Left ventricle myocardium inferior (tissue), 1 donor: ENCODE measurements around the gene DLK2. TPM values are rescaled to one million over a fixed set of nuclear protein-coding genes. Genes with fewer than 3 reads are reported as not detected.
"Not testable (repeated sequence)": the region's sequence is repeated elsewhere in the genome, so short reads cannot be mapped to it uniquely, and the experiment has no call there.

Experiments
- DNase-seq: peaks from one replicate; pipeline ENCODE4 v3.0.0-alpha.2; 2020
- H3K27ac ChIP-seq: fragments of 200-600 bp; replicated peaks from 2 replicates; pipeline ENCODE4 v1.8.0; 2021
- H3K27me3 ChIP-seq: fragments of 200-600 bp; 2 replicates; pipeline ENCODE4 v1.8.0; 2021; ENCODE audit warnings: low read depth
- H3K36me3 ChIP-seq: fragments of 200-600 bp; 2 replicates; pipeline ENCODE4 v1.8.0; 2021
- H3K4me1 ChIP-seq: fragments of 200-600 bp; 2 replicates; pipeline ENCODE4 v1.8.0; 2021
- H3K4me3 ChIP-seq: fragments of 200-600 bp; 2 replicates; pipeline ENCODE4 v1.8.0; 2021; ENCODE audit warnings: mild to moderate bottlenecking, moderate library complexity
- H3K9me3 ChIP-seq: fragments of 200-600 bp; replicated peaks from 2 replicates; pipeline ENCODE4 v1.8.0; 2021
- CTCF ChIP-seq: fragments of 200-600 bp; IDR thresholded peaks from 2 replicates; pipeline ENCODE4 v1.8.0; 2021; ENCODE audit warnings: antibody characterized with exemption, mild to moderate bottlenecking, borderline replicate concordance
- intact Hi-C: fragments of 100-400 bp; cut with micrococcal nuclease; formaldehyde crosslinking; loops from one replicate; pipeline ENCODE4 v1.11.0; 2022
- long read RNA-seq: library from polyadenylated mRNA; unstranded; transcript quantifications from one replicate; pipeline ENCODE4 v2.0.0, GENCODE V29; 2021
- total RNA-seq: library from RNA; stranded (reverse); fragmentation: NEBNext Ultra II Directional; extraction: Animal tissue kit (Norgen Biotek cat#: 25700); gene quantifications from one replicate; pipeline ENCODE4 v1.2.1, GENCODE V29; 2021
- donor health status: DM: no; HTN: yes; CAD: no; lungs with severe emphysema.

The DLK2 gene
- total RNA-seq = 3.3 TPM
- long read RNA-seq, partial matches to known transcripts = 3 of 12 reads
- long read RNA-seq, other reads (novel, unspliced or antisense) = 5 of 12 reads

GRCh38 chr6:43455531-43456428, at the start of gene DLK2:
DLK2 (minus strand) TSS chr6:43455548; CDS start chr6:43454825, 723 bp downstream.
- Histone ChIP-seq H3K36me3 (peaks cover 7% of the 10 kb centered on the region), H3K27me3 (peaks cover 59% of the 10 kb centered on the region), H3K9me3 (no peaks in the 10 kb centered on the region), H3K4me3 (peak within 1 kb of the TSS; percentile 70), H3K4me1 (peaks cover 27% of the 10 kb centered on the region), H3K27ac (no peak within 1 kb of the TSS)
- no peak for TF ChIP-seq CTCF
- DNase-seq = no peak
- intact Hi-C loops = no loop called here

GRCh38 chr6:43503443-43503842, 48.1 kb upstream of the DLK2 start:
- no peak for DNase-seq
- TF ChIP-seq CTCF = no peak
- H3K4me3 ChIP-seq = no peak overlapping the region
- no peaks in the 10 kb centered on the region for H3K9me3 ChIP-seq
- H3K36me3 ChIP-seq = peaks cover 67% of the 10 kb centered on the region
- intact Hi-C loops = no loop called here
- peaks cover 29% of the 10 kb centered on the region for H3K4me1 ChIP-seq
- H3K27me3 ChIP-seq = peaks cover 3% of the 10 kb centered on the region
- no peak overlapping the region for H3K27ac ChIP-seq

GRCh38 chr6:43502666-43503065, 47.3 kb upstream of the DLK2 start:
- no peak for DNase-seq
- Histone ChIP-seq H3K9me3 (no peaks in the 10 kb centered on the region), H3K36me3 (peaks cover 75% of the 10 kb centered on the region), H3K4me3 (no peak overlapping the region), H3K27ac (peak overlapping the region; percentile 42), H3K27me3 (no peaks in the 10 kb centered on the region), H3K4me1 (peaks cover 27% of the 10 kb centered on the region)
- no peak for TF ChIP-seq CTCF
- intact Hi-C loops = no loop called here

- Histone ChIP-seq H3K27ac (peak overlapping the region; percentile 71), H3K27me3 (no peaks in the 10 kb centered on the region), H3K36me3 (peaks cover 77% of the 10 kb centered on the region), H3K4me3 (no peak overlapping the region), H3K4me1 (peaks cover 17% of the 10 kb centered on the region), H3K9me3 (no peaks in the 10 kb centered on the region)
- intact Hi-C loops = no loop called here
- DNase-seq = no peak
- TF ChIP-seq CTCF = no peak
Measured at GRCh38 chr6:43500921-43501320, 45.6 kb upstream of the DLK2 start.

GRCh38 chr6:43499028-43499815, 43.9 kb upstream of the DLK2 start:
- H3K27me3 ChIP-seq = no peaks in the 10 kb centered on the region
- H3K27ac ChIP-seq = peak overlapping the region; percentile 71
- intact Hi-C loops = loop anchor here (10.0 kb wide), 1 partner anchor 114 kb away; no protein-coding TSS in a partner anchor
- no peaks in the 10 kb centered on the region for H3K9me3 ChIP-seq
- TF ChIP-seq CTCF = no peak
- DNase-seq = no peak
- H3K36me3 ChIP-seq = peaks cover 61% of the 10 kb centered on the region
- H3K4me3 ChIP-seq = no peak overlapping the region
- peaks cover 17% of the 10 kb centered on the region for H3K4me1 ChIP-seq

- peaks cover 13% of the 10 kb centered on the region for H3K4me1 ChIP-seq
- not testable (repeated sequence) for H3K4me3 ChIP-seq, H3K27me3 ChIP-seq, DNase-seq, H3K9me3 ChIP-seq
- H3K27ac ChIP-seq = peak overlapping the region; percentile 71
- H3K36me3 ChIP-seq = peaks cover 53% of the 10 kb centered on the region
- intact Hi-C loops = loop anchor here (10.0 kb wide), 1 partner anchor 113 kb away; no protein-coding TSS in a partner anchor
Measured at GRCh38 chr6:43498291-43498690, 42.9 kb upstream of the DLK2 start.
